Spleen (tissue), 7 donors: ENCODE measurements around the gene TRAF5.

Experiments
- POLR2A ChIP-seq, 3 donors: fragments of 450-650 bp; IDR thresholded peaks; one replicate each; pipeline ENCODE4 v1.5.1; 2017; ENCODE audit warnings: antibody characterized with exemption in 3 of 3, mild to moderate bottlenecking in 1 of 3
- POLR2AphosphoS5 ChIP-seq, 3 donors: sonication (generic); formaldehyde crosslinking; IDR thresholded peaks; one replicate each; pipeline ENCODE4 v1.5.1; 2017; ENCODE audit warnings: antibody characterized with exemption in 3 of 3
- TF ChIP-seq, protein P1 (sequence below), 11 experiments: fragments of 200-600 bp in 7 of 11; fragments of 450-650 bp in 4 of 11; sonication (generic) in 4 of 11; IDR thresholded peaks in 8 of 11; conservative IDR thresholded peaks in 3 of 11; 1 replicate in 7 of 11; 2 replicates in 4 of 11; pipeline versions ENCODE4 v1.4.0 to v1.8.0; 2016 to 2021; ENCODE audit warnings: antibody characterized with exemption in 11 of 11, inconsistent platforms in 4 of 11, mild to moderate bottlenecking in 1 of 11
- donor health status: DM: no; HTN: no; CAD: no; lungs with moderate emphysema.
- donor health status: DM: no; HTN: no; CAD: no.
- donor health status: DM: no; HTN: no; CAD: no.

DNA sequence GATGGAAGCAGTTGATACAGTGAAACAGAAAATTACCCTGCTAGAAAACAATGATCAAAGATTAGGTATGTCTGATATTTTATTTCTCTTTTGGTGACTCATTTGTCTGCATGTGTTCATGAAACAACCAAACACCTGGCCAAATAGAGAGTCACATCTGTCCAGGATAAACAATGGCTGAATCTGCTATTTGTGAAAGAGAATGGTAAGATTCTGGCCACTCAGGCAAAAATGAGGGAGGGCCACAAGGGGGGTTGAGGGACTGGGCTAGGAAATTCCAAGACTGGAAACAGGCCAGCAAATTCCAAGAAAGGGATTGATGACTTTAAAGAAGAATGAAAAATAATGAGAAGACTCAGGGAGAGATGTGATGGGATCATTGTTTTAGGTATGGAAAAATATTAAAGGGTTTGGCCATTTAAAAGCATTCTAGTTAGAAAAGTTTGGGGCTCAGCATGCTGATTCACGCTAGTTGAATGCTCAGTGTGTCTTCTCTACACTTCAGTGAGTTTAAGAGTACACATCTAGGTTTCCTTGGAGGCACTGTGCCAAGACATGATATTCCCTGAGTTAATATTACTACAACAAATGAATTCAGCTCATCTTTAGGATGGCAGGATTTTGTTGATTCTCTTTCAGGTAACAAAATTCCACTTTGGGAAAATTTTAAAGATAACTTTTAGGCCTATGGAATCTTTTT lies 44.9 kb downstream of the TRAF5 start:
- TF ChIP-seq, protein P1, sequence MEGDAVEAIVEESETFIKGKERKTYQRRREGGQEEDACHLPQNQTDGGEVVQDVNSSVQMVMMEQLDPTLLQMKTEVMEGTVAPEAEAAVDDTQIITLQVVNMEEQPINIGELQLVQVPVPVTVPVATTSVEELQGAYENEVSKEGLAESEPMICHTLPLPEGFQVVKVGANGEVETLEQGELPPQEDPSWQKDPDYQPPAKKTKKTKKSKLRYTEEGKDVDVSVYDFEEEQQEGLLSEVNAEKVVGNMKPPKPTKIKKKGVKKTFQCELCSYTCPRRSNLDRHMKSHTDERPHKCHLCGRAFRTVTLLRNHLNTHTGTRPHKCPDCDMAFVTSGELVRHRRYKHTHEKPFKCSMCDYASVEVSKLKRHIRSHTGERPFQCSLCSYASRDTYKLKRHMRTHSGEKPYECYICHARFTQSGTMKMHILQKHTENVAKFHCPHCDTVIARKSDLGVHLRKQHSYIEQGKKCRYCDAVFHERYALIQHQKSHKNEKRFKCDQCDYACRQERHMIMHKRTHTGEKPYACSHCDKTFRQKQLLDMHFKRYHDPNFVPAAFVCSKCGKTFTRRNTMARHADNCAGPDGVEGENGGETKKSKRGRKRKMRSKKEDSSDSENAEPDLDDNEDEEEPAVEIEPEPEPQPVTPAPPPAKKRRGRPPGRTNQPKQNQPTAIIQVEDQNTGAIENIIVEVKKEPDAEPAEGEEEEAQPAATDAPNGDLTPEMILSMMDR (IDR thresholded peaks at IDR 0.05 in 8 of 11, conservative IDR thresholded peaks at IDR 0.05 in 3 of 11): no peak
- TF ChIP-seq POLR2A (IDR thresholded peaks at IDR 0.05): no peak
- TF ChIP-seq POLR2AphosphoS5 (IDR thresholded peaks at IDR 0.05): no peak
